Measurements from ENCODE around the gene MRPL47.

DNA sequence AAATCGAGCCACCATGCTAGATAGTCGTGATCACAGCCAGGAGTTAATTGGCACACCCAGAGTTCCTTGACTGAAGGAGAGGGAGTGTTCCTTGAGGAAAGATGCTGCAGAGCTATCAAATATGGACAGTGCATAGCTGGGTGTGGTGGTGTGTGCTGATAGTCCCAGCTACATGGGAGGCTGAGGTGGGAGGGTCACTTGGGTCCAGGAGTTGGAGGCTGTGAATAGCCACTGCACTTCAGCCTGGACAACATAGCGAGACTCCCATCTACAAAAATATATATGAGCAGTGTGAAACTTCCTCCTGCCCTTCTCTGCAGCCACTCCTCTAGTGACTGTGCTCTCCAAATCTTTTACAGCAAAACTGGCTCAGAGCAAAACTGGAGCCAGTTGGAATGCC is 38.4 kb upstream of the MRPL47 start:
- no peak for TF ChIP-seq POLR2A (IDR thresholded peaks at IDR 0.05)
- no peak for TF ChIP-seq CTCF (IDR thresholded peaks at IDR 0.05)
